Activated B cell treated with CpG ODN at 0.5 μM for 24 hours (primary cell): ENCODE measurements around the gene IRAK1. TPM values are rescaled to one million over a fixed set of nuclear protein-coding genes. Genes with fewer than 3 reads are reported as not detected.
"Not testable (repeated sequence)": the region's sequence is repeated elsewhere in the genome, so short reads cannot be mapped to it uniquely, and the experiment has no call there.

Source experiments
- ATAC-seq: fragments of 200-7000 bp; cut with Tn5 transposase; one replicate; pipeline ENCODE4 v1.10.0; 2021; ENCODE audit warnings: low read depth, mild to moderate bottlenecking, moderate library complexity
- CTCF ChIA-PET: fragments of 350-600 bp; sonication (Branson Sonifier 250); formaldehyde crosslinking; loops from one replicate; lab custom pipeline; 2021; ENCODE audit warnings: antibody characterized with exemption; lab: Charles Lee
- POLR2A ChIA-PET: fragments of 350-600 bp; sonication (Branson Sonifier 250); formaldehyde crosslinking; loops from one replicate; lab custom pipeline; 2021; ENCODE audit warnings: antibody characterized with exemption; lab: Charles Lee
- DNase-seq: peaks from one replicate; pipeline ENCODE4 v3.0.0; 2022
- H3K27ac Mint-ChIP-seq: one replicate; pipeline ENCODE4 v1.8.0; 2020; ENCODE audit warnings: mixed read lengths
- H3K27me3 Mint-ChIP-seq: one replicate; pipeline ENCODE4 v1.8.0; 2021; ENCODE audit warnings: mixed read lengths
- H3K36me3 Mint-ChIP-seq: one replicate; pipeline ENCODE4 v1.8.0; 2021; ENCODE audit warnings: low read depth, mixed read lengths
- H3K4me1 Mint-ChIP-seq: one replicate; pipeline ENCODE4 v1.8.0; 2021; ENCODE audit warnings: mixed read lengths
- H3K4me3 Mint-ChIP-seq: one replicate; pipeline ENCODE4 v1.8.0; 2020; ENCODE audit warnings: mild to moderate bottlenecking, mixed read lengths
- H3K9me3 Mint-ChIP-seq: one replicate; pipeline ENCODE4 v1.8.0; 2020; ENCODE audit warnings: mixed read lengths
- intact Hi-C: fragments of 100-400 bp; cut with micrococcal nuclease; formaldehyde crosslinking; loops from one replicate; pipeline ENCODE4 v1.15.1; 2024
- total RNA-seq: library from RNA; stranded (reverse); gene quantifications from 2 replicates; pipeline ENCODE4 v1.2.3, GENCODE V29; 2022
- TF ChIP-seq, protein P1 (sequence below): fragments of 200-600 bp; IDR thresholded peaks from one replicate; pipeline ENCODE4 v1.8.0; 2022; ENCODE audit warnings: antibody characterized with exemption, mild to moderate bottlenecking

The IRAK1 gene
- total RNA-seq, 1 donor from 2014 or later: 146 TPM

DNA sequence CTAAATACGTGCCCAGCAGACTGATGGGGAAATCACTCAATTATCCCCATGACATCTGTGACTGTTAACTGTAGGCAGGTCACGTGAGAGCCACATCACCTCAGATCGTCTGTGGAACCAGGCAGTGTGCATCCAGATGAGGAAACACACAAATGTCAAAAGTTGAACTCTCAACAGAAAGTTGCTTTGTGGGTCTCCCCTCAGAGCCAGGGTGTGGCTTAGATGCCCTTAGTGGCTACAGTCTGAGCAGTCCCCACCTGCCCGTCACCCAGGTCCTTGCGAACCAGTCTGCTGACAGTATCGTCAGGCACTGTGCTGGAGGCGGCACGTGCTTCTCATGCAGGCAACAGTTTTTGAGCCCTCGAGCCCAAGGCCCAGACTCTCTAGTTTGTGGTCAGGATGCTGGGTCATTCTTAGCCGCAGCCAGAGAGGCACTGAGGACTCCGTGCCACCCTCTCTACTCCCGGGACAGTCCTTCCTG lies 36.3 kb downstream of the IRAK1 start:
- no peaks in the 10 kb centered on the region for H3K27me3 Mint-ChIP-seq
- DNase-seq (no peak), ATAC-seq (peak; percentile 17)
- intact Hi-C loops: no loop called here
- ChIA-PET POLR2A (interaction anchor here (3.6 kb wide), 1 partner anchor 13 kb away, joined by 17 read pairs; the partner anchor contains the start of gene HCFC1), CTCF (no interaction called here)
- H3K27ac Mint-ChIP-seq: peak overlapping the region; percentile 90
- no peaks in the 10 kb centered on the region for H3K9me3 Mint-ChIP-seq
- H3K4me1 Mint-ChIP-seq: peaks cover 55% of the 10 kb centered on the region
- peak overlapping the region; percentile 19 for H3K4me3 Mint-ChIP-seq
- no peaks in the 10 kb centered on the region for H3K36me3 Mint-ChIP-seq
- TF ChIP-seq, protein P1, sequence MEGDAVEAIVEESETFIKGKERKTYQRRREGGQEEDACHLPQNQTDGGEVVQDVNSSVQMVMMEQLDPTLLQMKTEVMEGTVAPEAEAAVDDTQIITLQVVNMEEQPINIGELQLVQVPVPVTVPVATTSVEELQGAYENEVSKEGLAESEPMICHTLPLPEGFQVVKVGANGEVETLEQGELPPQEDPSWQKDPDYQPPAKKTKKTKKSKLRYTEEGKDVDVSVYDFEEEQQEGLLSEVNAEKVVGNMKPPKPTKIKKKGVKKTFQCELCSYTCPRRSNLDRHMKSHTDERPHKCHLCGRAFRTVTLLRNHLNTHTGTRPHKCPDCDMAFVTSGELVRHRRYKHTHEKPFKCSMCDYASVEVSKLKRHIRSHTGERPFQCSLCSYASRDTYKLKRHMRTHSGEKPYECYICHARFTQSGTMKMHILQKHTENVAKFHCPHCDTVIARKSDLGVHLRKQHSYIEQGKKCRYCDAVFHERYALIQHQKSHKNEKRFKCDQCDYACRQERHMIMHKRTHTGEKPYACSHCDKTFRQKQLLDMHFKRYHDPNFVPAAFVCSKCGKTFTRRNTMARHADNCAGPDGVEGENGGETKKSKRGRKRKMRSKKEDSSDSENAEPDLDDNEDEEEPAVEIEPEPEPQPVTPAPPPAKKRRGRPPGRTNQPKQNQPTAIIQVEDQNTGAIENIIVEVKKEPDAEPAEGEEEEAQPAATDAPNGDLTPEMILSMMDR: no peak

DNA sequence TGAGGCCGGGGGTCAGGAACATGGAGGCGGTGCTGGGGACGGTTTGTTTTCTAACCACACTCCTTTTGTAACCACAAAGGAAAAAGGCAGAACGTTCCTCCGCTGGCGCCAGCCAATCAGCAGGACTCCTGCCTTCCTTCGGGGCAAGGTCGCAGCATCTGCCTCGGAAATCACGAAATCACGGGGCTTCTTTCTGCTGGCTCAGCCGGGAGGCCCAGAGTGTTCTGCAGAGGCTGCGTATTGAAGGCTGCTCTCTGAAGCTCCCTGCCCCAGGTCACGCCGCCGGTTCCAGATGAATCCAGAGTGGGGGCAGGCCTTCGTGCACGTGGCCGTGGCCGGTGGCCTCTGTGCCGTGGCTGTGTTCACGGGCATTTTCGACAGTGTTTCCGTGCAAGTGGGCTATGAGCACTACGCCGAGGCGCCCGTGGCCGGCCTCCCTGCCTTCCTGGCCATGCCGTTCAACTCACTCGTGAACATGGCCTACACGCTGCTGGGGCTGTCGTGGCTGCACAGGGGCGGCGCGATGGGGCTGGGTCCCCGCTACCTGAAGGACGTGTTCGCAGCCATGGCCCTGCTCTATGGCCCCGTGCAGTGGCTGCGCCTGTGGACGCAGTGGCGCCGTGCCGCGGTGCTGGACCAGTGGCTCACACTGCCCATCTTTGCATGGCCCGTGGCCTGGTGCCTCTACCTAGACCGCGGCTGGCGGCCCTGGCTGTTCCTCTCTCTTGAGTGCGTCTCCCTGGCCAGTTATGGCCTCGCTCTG lies 37.8 kb downstream of the IRAK1 start:
- no peak for DNase-seq

DNA sequence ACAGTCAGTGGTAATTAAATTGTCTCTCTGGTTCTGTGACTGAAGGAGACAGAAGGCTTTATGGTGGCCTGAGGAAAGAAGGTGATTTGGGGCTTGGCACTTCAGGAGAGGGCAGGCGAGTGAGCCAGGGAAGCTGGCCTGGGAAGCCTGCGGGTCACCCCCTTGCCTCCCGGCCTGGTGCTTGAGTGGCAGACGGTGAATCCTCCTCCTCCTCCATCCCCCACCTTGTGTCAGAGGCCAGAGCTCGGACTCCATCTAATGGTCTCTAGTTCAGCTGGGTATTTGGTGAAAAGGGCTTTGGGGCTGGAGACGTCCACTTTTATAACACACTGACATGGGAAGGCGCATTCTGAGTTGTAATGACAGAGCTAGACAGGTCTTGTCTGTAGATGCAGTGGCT lies 38.5 kb downstream of the IRAK1 start:
- H3K4me1 Mint-ChIP-seq: peaks cover 55% of the 10 kb centered on the region
- peak overlapping the region; percentile 92 for H3K27ac Mint-ChIP-seq
- H3K27me3 Mint-ChIP-seq: no peaks in the 10 kb centered on the region
- ChIA-PET CTCF (interaction anchor here (1.4 kb wide), 1 partner anchor 33 kb away, joined by 7 read pairs; no protein-coding TSS in a partner anchor), POLR2A (interaction anchor here (0.6 to 3.0 kb wide), 10 partner anchors 10 to 509 kb away, joined by 3 to 19 read pairs (median 6); partner anchors contain the start of genes HCFC1 and SLC10A3)
- no peaks in the 10 kb centered on the region for H3K9me3 Mint-ChIP-seq
- DNase-seq (no peak), ATAC-seq (no peak)
- no peaks in the 10 kb centered on the region for H3K36me3 Mint-ChIP-seq
- intact Hi-C loops: no loop called here
- TF ChIP-seq, protein P1: no peak
- peak overlapping the region; percentile 55 for H3K4me3 Mint-ChIP-seq

More for the DNA sequence above, 37.8 kb downstream of the IRAK1 start:
- TF ChIP-seq, protein P1: no peak
- Mint-ChIP-seq H3K4me3 (peak overlapping the region; percentile 55), H3K27me3 (no peaks in the 10 kb centered on the region), H3K4me1 (peaks cover 55% of the 10 kb centered on the region), H3K9me3 (no peaks in the 10 kb centered on the region), H3K27ac (peak overlapping the region; percentile 92), H3K36me3 (no peaks in the 10 kb centered on the region)
- intact Hi-C loops: no loop called here
- ChIA-PET POLR2A (interaction anchor here (1.0 to 3.0 kb wide), 4 partner anchors 11 to 508 kb away, joined by 6 to 19 read pairs (median 12); partner anchors contain the start of genes HCFC1 and SLC10A3), CTCF (interaction anchor here (1.4 kb wide), 1 partner anchor 32 kb away, joined by 7 read pairs; no protein-coding TSS in a partner anchor)
- no peak for ATAC-seq

DNA sequence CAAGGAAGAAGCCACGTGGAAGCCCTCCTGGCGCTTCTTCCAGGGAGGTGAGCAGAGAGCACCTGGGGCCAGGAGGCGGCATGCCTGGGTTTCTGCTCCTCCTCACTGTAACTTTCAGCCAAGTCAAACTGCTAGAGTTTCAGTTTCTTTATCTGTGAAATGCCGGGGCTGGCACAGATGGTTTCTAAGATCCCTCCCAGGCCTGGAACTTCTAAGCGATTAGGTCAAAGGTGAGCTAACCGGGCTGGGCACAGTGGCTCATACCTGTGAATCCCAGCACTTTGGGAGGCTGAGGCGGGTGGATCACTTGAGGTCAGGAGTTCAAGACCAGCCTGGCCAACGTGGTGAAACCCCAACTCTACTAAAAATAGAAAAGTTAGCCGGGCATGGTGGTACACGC lies 39.3 kb downstream of the IRAK1 start:
- POLR2A ChIA-PET: interaction anchor here (0.6 to 3.0 kb wide), 10 partner anchors 9 to 508 kb away, joined by 3 to 19 read pairs (median 4); partner anchors contain the start of genes HCFC1 and IRAK1
- peak overlapping the region; percentile 69 for H3K4me3 Mint-ChIP-seq
- H3K27me3 Mint-ChIP-seq, intact Hi-C loops, H3K9me3 Mint-ChIP-seq, DNase-seq, H3K36me3 Mint-ChIP-seq: not testable (repeated sequence)
- peak overlapping the region; percentile 92 for H3K27ac Mint-ChIP-seq
- peaks cover 50% of the 10 kb centered on the region for H3K4me1 Mint-ChIP-seq
- CTCF ChIA-PET: interaction anchor here (0.8 to 1.4 kb wide), 2 partner anchors 24 to 34 kb away, joined by 3 to 7 read pairs; no protein-coding TSS in a partner anchor
- peak; percentile 51 for ATAC-seq

DNA sequence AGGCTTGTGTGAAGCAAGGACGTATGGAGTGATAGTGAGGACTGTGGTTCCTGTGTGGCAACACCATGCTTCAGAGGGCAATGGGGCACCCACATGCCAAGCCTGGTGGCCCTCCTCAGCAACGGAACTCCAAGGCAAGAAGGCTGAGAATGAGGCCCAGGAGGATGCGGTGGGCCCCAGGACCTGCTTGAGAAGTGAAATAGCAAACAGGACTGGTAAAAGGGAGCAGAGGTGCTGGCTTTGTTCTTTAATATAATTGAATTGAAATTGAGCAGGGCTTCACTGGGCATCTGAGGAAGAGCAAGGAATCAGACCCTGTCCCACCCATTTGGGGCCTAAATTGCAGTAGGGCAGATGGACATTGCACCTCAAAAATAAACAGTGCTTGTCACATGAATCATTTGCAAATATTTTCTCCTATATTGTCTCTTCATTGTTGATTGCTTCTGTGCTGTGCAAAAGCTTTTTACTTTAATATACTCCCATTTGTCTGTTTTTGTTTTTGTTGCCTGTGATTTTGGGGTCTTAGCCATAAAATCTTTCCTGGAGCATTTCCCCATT lies 44.9 kb downstream of the IRAK1 start:
- ChIA-PET POLR2A (interaction anchor here (0.8 to 4.6 kb wide), 3 partner anchors 33 to 396 kb away, joined by 4 to 36 read pairs (median 7); partner anchors contain the start of gene IRAK1), CTCF (interaction anchor here (1.3 kb wide), 1 partner anchor 38 kb away, joined by 4 read pairs; no protein-coding TSS in a partner anchor)
- H3K4me1 Mint-ChIP-seq: peaks cover 16% of the 10 kb centered on the region
- ATAC-seq: no peak
- H3K27me3 Mint-ChIP-seq: no peaks in the 10 kb centered on the region
- DNase-seq: no peak
- peak overlapping the region; percentile 77 for H3K27ac Mint-ChIP-seq
- TF ChIP-seq, protein P1: no peak
- intact Hi-C loops: no loop called here
- H3K4me3 Mint-ChIP-seq: no peak overlapping the region
- peaks cover 8% of the 10 kb centered on the region for H3K36me3 Mint-ChIP-seq
- H3K9me3 Mint-ChIP-seq: no peaks in the 10 kb centered on the region
